ENCODE data around the gene PILRA.
"Not testable (repeated sequence)": the region's sequence is repeated elsewhere in the genome, so short reads cannot be mapped to it uniquely, and the experiment has no call there.

- TF ChIP-seq POLR2A, CTCF, POLR2AphosphoS5 (IDR thresholded peaks at IDR 0.05): not testable (repeated sequence)
Observed at GRCh38 chr7:100382234-100382853, 9.1 kb downstream of the PILRA start.

Data from gastroesophageal sphincter (tissue), 3 donors.